T-cell (primary cell): Measurements from ENCODE around the gene MIER1. TPM values are rescaled to one million over a fixed set of nuclear protein-coding genes. Genes with fewer than 3 reads are reported as not detected.

Source experiments
- ATAC-seq, 4 experiments: fragments of 200-7000 bp in 3 of 4; fragments of 150-1000 bp in 1 of 4; cut with Tn5 transposase; replicated peaks in 1 of 4; 1 replicate in 3 of 4; 2 replicates in 1 of 4; pipeline ENCODE4 v1.10.0; 2021; ENCODE audit warnings: moderate library complexity in 3 of 4, mild to moderate bottlenecking in 2 of 4, moderate number of reproducible peaks in 1 of 4
- CTCF ChIA-PET, 2 donors: fragments of 300-600 bp; sonication (Branson Sonifier 250); formaldehyde crosslinking; loops; one replicate each; lab custom pipeline; 2022; ENCODE audit warnings: antibody characterized with exemption in 2 of 2; lab: Charles Lee
- POLR2A ChIA-PET, 2 donors: fragments of 300-600 bp; sonication (Branson Sonifier 250); formaldehyde crosslinking; loops; one replicate each; lab custom pipeline; 2022; ENCODE audit warnings: antibody characterized with exemption in 2 of 2; lab: Charles Lee
- DNase-seq, 35 experiments: peaks; one replicate each; pipeline versions ENCODE4 v3.0.0 to v3.0.0-alpha.2; 2013 to 2023
- H3K27ac ChIP-seq: one replicate; pipeline ENCODE4 v1.5.1; 2013; ENCODE audit warnings: low read length
- H3K27me3 ChIP-seq, 2 experiments: replicated peaks in 1 of 2; 1 replicate in 1 of 2; 2 replicates in 1 of 2; pipeline versions ENCODE4 v1.6.1 to v1.7.0; 2013; ENCODE audit warnings: low read length in 1 of 2, mixed read lengths in 1 of 2; ENCODE audit not compliant: control insufficient read depth in 2 of 2, insufficient read depth in 2 of 2; ENCODE audit errors: extremely low read depth in 1 of 2
- H3K36me3 ChIP-seq, 2 donors: 1 replicate in 1 of 2; 2 replicates in 1 of 2; pipeline versions ENCODE4 v1.6.1 to v1.7.0; 2013; ENCODE audit warnings: low read length in 1 of 2; ENCODE audit not compliant: control insufficient read depth in 2 of 2, insufficient read depth in 1 of 2; ENCODE audit errors: extremely low read depth in 1 of 2
- H3K4me1 ChIP-seq, 2 experiments: 1 replicate in 1 of 2; 2 replicates in 1 of 2; pipeline versions ENCODE4 v1.6.1 to v1.7.0; 2013; ENCODE audit warnings: low read length in 2 of 2, mixed read lengths in 1 of 2; ENCODE audit not compliant: insufficient read depth in 2 of 2, control insufficient read depth in 1 of 2; ENCODE audit errors: extremely low read depth in 1 of 2
- H3K4me3 ChIP-seq, 2 donors: 1 replicate in 1 of 2; 2 replicates in 1 of 2; pipeline versions ENCODE4 v1.5.1 to v1.7.0; 2013; ENCODE audit warnings: mild to moderate bottlenecking in 2 of 2, low read length in 1 of 2, moderate library complexity in 1 of 2; ENCODE audit not compliant: control insufficient read depth in 1 of 2; ENCODE audit errors: extremely low read depth in 1 of 2
- H3K9me3 ChIP-seq: 2 replicates; pipeline ENCODE4 v1.7.0; 2013
- H3K27ac Mint-ChIP-seq, 2 donors: one replicate each; pipeline ENCODE4 v1.8.0; 2020 to 2021; ENCODE audit warnings: mild to moderate bottlenecking in 2 of 2, mixed read lengths in 2 of 2
- H3K27me3 Mint-ChIP-seq, 2 donors: one replicate each; pipeline ENCODE4 v1.8.0; 2021 to 2022; ENCODE audit warnings: mixed read lengths in 2 of 2
- H3K36me3 Mint-ChIP-seq: one replicate; pipeline ENCODE4 v1.8.0; 2021; ENCODE audit warnings: mixed read lengths
- H3K4me1 Mint-ChIP-seq, 3 donors: one replicate each; pipeline ENCODE4 v1.8.0; 2020 to 2022; ENCODE audit warnings: mixed read lengths in 3 of 3, mild to moderate bottlenecking in 1 of 3
- H3K4me3 Mint-ChIP-seq, 3 donors: one replicate each; pipeline ENCODE4 v1.8.0; 2020 to 2022; ENCODE audit warnings: mild to moderate bottlenecking in 3 of 3, mixed read lengths in 3 of 3, moderate library complexity in 3 of 3
- H3K9me3 Mint-ChIP-seq, 3 donors: one replicate each; pipeline ENCODE4 v1.8.0; 2020 to 2022; ENCODE audit warnings: mixed read lengths in 3 of 3
- WGBS: methylation state at CpG from one replicate; pipeline ENCODE4 v1.1.5; 2013; ENCODE audit warnings: missing lambda C conversion rate; ENCODE audit not compliant: insufficient coverage; 5-methylcytosine and 5-hydroxymethylcytosine counted together
- total RNA-seq, 35 experiments: library from RNA in 6 of 35; stranded (reverse) in 6 of 35; fragments of 120-200 nt in 1 of 35; gene quantifications; one replicate each; pipeline versions ENCODE4 v1.2.1 to v1.2.4 and lab custom pipeline; 2013 to 2026

Gene MIER1
- total RNA-seq, 5 donors from 2014 or later (not counting 1 experiment from before 2014, with no cell fraction given): 55.3 to 77.1 (median 58.1) TPM

DNA sequence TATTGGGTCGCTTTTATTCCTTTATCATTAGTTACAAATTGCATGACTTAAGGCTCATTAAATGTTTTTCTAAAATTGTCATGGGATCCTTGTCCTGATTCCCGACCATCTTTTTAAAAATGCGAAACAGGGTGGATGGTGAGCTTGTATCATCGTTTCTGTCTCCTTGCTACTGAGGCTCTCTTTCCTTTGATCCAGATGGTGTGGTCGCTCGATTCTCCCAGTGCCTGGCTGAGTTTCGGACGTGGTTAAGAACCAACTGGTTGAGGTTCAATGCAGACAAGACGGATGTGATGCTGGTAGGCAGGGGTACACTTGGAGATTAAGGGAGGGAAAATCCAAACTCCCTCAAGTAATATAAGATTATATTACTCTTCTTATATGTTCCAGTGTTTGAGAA is 1.2 kb downstream of the MIER1 start:
- Histone ChIP-seq H3K27me3 (no peaks in the 10 kb centered on the region), H3K36me3 (no peaks in the 10 kb centered on the region), H3K4me1 (peaks cover 23 to 27% of the 10 kb centered on the region in 2 experiments), H3K27ac (no peak overlapping the region), H3K9me3 (no peaks in the 10 kb centered on the region), H3K4me3 (peak overlapping the region; percentile 89 to 92)
- ATAC-seq (no peak), DNase-seq (no peak)
- H3K4me1 Mint-ChIP-seq: peaks cover 53 to 56% (median 54%) of the 10 kb centered on the region in 3 donors
- no peaks in the 10 kb centered on the region for H3K9me3 Mint-ChIP-seq
- 54% methylated on average over 3 of the region's 9 CpGs for WGBS
- H3K27ac Mint-ChIP-seq: peak overlapping the region; percentile 94 to 96
- CTCF ChIA-PET: interaction anchor here (0.6 to 0.7 kb wide), 2 partner anchors 164 to 222 kb away, joined by 3 read pairs; no protein-coding TSS in a partner anchor
- peaks cover 3% of the 10 kb centered on the region for H3K36me3 Mint-ChIP-seq
- H3K27me3 Mint-ChIP-seq: no peaks in the 10 kb centered on the region
- H3K4me3 Mint-ChIP-seq: peak overlapping the region; percentile 94 to 96 (median 94)
- POLR2A ChIA-PET: no interaction called here

DNA sequence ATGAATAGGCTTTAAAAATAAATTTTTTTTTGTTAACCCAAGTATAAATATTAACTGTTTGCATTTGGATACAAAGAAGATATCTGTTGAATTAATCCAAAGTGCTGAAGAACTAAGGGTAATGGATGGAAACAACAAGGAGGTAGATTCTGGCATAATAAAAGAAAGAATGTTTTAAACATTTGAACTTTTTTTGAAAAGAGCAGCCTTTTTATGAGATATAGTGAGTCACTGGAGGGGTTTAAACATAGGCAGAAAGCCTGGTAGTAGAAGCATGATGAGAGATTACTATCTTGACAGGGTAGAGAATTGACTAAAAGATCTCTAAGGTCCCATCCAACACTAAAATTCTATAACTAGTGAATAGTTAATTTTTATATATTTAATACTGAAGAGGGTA is 2.7 kb downstream of the MIER1 start:
- Histone ChIP-seq H3K9me3 (no peaks in the 10 kb centered on the region), H3K4me3 (no peak overlapping the region), H3K4me1 (peaks cover 27 to 31% of the 10 kb centered on the region in 2 experiments), H3K27ac (no peak overlapping the region), H3K36me3 (no peaks in the 10 kb centered on the region), H3K27me3 (no peaks in the 10 kb centered on the region)
- no peaks in the 10 kb centered on the region for H3K9me3 Mint-ChIP-seq
- ATAC-seq (no peak), DNase-seq (no peak)
- CTCF ChIA-PET: interaction anchor here (0.6 to 0.9 kb wide), 2 partner anchors 54 to 90 kb away, joined by 3 to 7 read pairs; no protein-coding TSS in a partner anchor
- H3K27ac Mint-ChIP-seq: no peak overlapping the region
- H3K4me3 Mint-ChIP-seq: no peak overlapping the region
- POLR2A ChIA-PET: interaction anchor here in 1 of 2 donors (0.6 kb wide), 1 partner anchor 16 kb away, joined by 4 read pairs; no protein-coding TSS in a partner anchor
- H3K27me3 Mint-ChIP-seq: no peaks in the 10 kb centered on the region
- peaks cover 56 to 66% (median 57%) of the 10 kb centered on the region in 3 donors for H3K4me1 Mint-ChIP-seq
- H3K36me3 Mint-ChIP-seq: no peaks in the 10 kb centered on the region

DNA sequence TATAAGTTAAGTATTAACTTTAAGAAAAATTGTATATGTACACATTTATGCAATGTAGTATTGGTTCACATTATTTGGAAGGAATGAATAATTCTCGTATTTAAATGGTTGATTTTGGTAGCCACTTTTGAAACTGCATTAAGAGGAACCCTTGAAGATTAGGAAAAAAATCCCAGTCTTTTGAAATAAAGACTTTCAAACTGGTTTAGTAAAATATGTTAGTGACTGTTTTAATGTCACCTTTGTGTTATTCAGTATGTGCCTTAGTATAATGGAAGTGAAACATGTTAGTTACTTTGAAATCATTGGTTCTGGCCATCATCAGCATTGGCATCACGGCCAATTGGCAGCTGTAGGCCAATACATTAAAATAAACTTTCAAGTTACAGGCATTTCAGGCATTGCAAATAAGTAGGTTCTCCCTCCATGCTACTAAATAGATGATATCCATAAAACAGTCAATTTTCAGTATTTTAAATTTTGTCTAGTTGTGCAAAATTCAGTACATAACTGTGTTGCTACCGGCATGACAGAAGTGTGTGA is 4.4 kb downstream of the MIER1 start:
- peak overlapping the region; percentile 73 to 98 for H3K4me3 ChIP-seq
- no CpG with 5 or more reads among the region's 3 CpGs for WGBS
- ChIA-PET CTCF (no interaction called here), POLR2A (no interaction called here)
- peak overlapping the region; percentile 92 to 95 for H3K27ac Mint-ChIP-seq
- H3K4me1 ChIP-seq: peaks cover 18 to 37% of the 10 kb centered on the region in 2 experiments
- DNase-seq: peak in 2 of 35 experiments; percentile 9 to 25
- H3K27me3 Mint-ChIP-seq: no peaks in the 10 kb centered on the region
- H3K9me3 Mint-ChIP-seq: no peaks in the 10 kb centered on the region
- peak overlapping the region; percentile 51 for H3K27ac ChIP-seq
- no peaks in the 10 kb centered on the region for H3K9me3 ChIP-seq
- H3K4me3 Mint-ChIP-seq: peak overlapping the region; percentile 81 to 92 (median 87)
- peaks cover 58 to 67% (median 60%) of the 10 kb centered on the region in 3 donors for H3K4me1 Mint-ChIP-seq
- no peak for ATAC-seq
- no peaks in the 10 kb centered on the region for H3K36me3 ChIP-seq
- H3K27me3 ChIP-seq: no peaks in the 10 kb centered on the region
- no peaks in the 10 kb centered on the region for H3K36me3 Mint-ChIP-seq

DNA sequence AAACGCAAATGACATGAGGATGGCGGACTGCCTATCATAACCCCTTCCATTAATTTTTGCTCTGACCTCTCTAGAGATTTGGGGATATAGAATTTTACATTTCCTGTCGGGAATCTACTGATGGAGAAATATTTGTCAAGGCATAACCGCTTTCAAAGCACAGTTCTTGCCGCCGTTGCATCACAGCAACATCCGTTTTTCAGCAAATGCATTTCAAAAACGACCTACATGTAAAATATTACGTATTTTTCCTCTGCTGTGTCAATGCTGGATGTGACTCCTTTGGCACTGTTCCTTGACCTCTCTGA is 4.9 kb downstream of the MIER1 start:
- DNase-seq (no peak), ATAC-seq (no peak)
- H3K36me3 Mint-ChIP-seq: no peaks in the 10 kb centered on the region
- H3K9me3 ChIP-seq: no peaks in the 10 kb centered on the region
- H3K36me3 ChIP-seq: no peaks in the 10 kb centered on the region
- H3K9me3 Mint-ChIP-seq: no peaks in the 10 kb centered on the region
- peak overlapping the region; percentile 51 for H3K27ac ChIP-seq
- peaks cover 19 to 41% of the 10 kb centered on the region in 2 experiments for H3K4me1 ChIP-seq
- POLR2A ChIA-PET: interaction anchor here in 1 of 2 donors (0.6 to 0.7 kb wide), 3 partner anchors 24 to 52 kb away, joined by 3 to 4 read pairs (median 3); no protein-coding TSS in a partner anchor
- peaks cover 59 to 69% (median 60%) of the 10 kb centered on the region in 3 donors for H3K4me1 Mint-ChIP-seq
- CTCF ChIA-PET: no interaction called here
- peak overlapping the region; percentile 73 to 98 for H3K4me3 ChIP-seq
- peak overlapping the region; percentile 92 to 95 for H3K27ac Mint-ChIP-seq
- H3K4me3 Mint-ChIP-seq: peak overlapping the region; percentile 81 to 92 (median 87)
- no peaks in the 10 kb centered on the region for H3K27me3 ChIP-seq
- H3K27me3 Mint-ChIP-seq: no peaks in the 10 kb centered on the region
- 0% methylated on average over 5 of the region's 9 CpGs for WGBS

DNA sequence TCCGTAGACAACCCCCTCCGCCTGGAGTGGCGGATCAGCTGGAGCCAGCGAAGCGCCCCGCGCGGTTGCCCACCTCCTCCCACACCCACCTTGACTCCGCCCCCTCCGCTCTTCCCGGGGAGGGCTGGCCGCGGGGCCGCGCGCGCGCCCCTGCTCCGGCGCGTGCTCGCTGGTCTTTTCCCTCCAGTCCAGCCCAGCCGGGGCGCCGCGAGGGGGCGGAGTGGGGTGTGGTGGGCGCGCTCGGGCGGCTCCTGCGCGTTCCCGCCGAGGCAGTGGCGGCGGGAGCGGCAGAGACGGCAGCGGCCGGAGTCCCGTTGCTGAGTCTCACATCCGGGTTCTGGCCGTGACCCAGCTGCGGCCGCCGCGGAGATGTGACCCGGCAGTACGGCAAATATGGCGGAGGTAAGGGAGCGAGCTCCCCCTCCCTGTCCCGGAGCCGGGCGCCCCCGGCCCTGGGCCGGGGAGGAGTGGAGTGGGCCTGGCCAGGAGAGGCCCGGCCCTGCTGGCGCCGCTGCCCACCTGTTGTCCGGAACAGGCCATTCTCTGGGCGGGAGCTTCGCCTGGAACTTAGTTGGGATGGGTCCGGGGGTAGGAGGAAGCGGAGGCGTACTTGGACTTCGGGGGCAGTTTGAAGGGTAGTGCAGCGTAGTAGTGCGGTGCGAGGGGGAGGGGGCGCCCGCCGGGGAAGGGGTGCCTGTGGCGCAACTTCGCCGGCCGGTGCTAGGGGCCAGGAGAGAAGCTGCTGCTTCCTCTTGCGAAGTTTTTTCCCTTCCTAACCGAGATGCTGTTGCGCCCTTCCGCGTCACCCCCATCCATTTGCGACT is 5.4 kb downstream of the MIER1 start:
- no peaks in the 10 kb centered on the region for H3K36me3 Mint-ChIP-seq
- under 1% methylated on average over 63 of the region's 83 CpGs for WGBS
- peak overlapping the region; percentile 81 to 92 (median 87) for H3K4me3 Mint-ChIP-seq
- peak; percentile 73 to 82 (median 75) for ATAC-seq
- no peaks in the 10 kb centered on the region for H3K9me3 Mint-ChIP-seq
- peak overlapping the region; percentile 92 to 95 for H3K27ac Mint-ChIP-seq
- no peaks in the 10 kb centered on the region for H3K27me3 ChIP-seq
- H3K36me3 ChIP-seq: no peaks in the 10 kb centered on the region
- H3K27me3 Mint-ChIP-seq: no peaks in the 10 kb centered on the region
- no peaks in the 10 kb centered on the region for H3K9me3 ChIP-seq
- peak overlapping the region; percentile 88 for H3K27ac ChIP-seq
- H3K4me3 ChIP-seq: peak overlapping the region; percentile 98
- H3K4me1 ChIP-seq: peaks cover 21 to 45% of the 10 kb centered on the region in 2 experiments
- ChIA-PET POLR2A (interaction anchor here (0.6 to 0.7 kb wide), 6 partner anchors 21 to 1891 kb away, joined by 3 to 7 read pairs (median 3); no protein-coding TSS in a partner anchor), CTCF (interaction anchor here (0.7 kb wide), 2 partner anchors 11 to 167 kb away, joined by 3 read pairs; no protein-coding TSS in a partner anchor)
- H3K4me1 Mint-ChIP-seq: peaks cover 64 to 75% (median 66%) of the 10 kb centered on the region in 3 donors
- peak; percentile 83 to 97 (median 92) for DNase-seq

DNA sequence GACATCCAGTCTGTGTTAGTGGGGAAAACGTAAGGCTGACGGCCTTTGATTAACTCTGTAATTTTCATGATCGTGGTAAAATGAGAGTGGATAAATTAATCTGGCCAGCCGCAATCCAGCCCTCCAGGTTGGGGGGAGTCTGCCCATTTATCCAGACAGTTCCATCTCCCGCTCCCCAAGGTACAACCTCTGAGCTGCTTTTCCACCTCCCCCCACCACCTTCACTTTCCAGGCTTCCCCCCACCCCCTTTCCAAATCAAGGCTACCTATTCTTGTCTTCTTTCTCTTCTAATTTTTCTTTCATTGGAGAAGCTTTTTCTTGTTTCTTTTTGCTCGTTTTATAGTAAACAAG is 6.0 kb downstream of the MIER1 start:
- DNase-seq (peak in 1 of 35 experiments; percentile 6), ATAC-seq (no peak)
- Histone ChIP-seq H3K4me1 (peaks cover 15 to 43% of the 10 kb centered on the region in 2 experiments), H3K36me3 (no peaks in the 10 kb centered on the region), H3K27ac (peak overlapping the region; percentile 88), H3K27me3 (no peaks in the 10 kb centered on the region), H3K4me3 (peak overlapping the region; percentile 98), H3K9me3 (no peaks in the 10 kb centered on the region)
- H3K27ac Mint-ChIP-seq: peak overlapping the region; percentile 84
- no peaks in the 10 kb centered on the region for H3K9me3 Mint-ChIP-seq
- H3K36me3 Mint-ChIP-seq: no peaks in the 10 kb centered on the region
- POLR2A ChIA-PET: interaction anchor here (0.6 kb wide), 4 partner anchors 21 to 1891 kb away, joined by 3 to 7 read pairs (median 4); no protein-coding TSS in a partner anchor
- no peaks in the 10 kb centered on the region for H3K27me3 Mint-ChIP-seq
- H3K4me1 Mint-ChIP-seq: peaks cover 67 to 78% (median 69%) of the 10 kb centered on the region in 3 donors
- 0% methylated on average over 1 of the region's 6 CpGs for WGBS
- peak overlapping the region; percentile 81 to 92 (median 87) for H3K4me3 Mint-ChIP-seq
- CTCF ChIA-PET: interaction anchor here (0.6 to 1.1 kb wide), 5 partner anchors 10 to 167 kb away, joined by 3 to 5 read pairs (median 3); no protein-coding TSS in a partner anchor
